Measurements from ENCODE around the gene NR1I2.

The NR1I2 gene

DNA sequence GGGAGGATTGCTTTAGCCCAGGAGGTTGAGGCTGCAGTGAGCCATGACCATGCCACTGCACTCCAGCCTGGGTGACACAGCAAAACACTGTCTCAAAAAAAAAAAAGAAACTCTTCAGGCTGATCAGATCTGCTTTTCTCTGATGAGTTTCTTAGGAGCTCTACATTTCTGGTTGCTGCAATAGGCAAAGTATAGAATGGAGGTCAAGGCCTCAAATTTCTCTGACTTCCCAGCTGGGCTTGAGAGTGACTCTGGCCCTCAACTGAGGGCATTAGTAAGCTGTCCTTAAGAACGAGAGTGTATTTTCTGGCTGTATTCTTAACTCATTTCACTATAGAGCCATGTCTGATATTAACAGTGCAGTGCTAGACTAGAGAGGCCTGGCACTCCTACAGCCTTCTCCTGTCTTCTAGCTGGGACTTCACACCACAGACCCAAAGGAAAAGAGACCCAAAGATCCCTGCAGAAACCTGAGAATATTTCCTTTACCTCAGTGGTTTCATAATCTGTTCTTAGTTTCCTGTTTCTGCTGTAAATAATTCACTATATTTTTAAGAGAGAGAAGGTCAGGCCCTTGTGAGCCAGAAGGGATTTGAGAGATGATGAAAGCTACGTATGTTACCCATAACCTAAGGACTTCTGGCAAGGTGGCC, 2.0 kb upstream of the NR1I2 start:
- DNase-seq: no peak

- DNase-seq: no peak
Observed at GRCh38 chr3:119782460-119782859, 559 bp downstream of the NR1I2 start.

GRCh38 chr3:119783255-119783654, 1.4 kb downstream of the NR1I2 start:
- DNase-seq: no peak

DNA sequence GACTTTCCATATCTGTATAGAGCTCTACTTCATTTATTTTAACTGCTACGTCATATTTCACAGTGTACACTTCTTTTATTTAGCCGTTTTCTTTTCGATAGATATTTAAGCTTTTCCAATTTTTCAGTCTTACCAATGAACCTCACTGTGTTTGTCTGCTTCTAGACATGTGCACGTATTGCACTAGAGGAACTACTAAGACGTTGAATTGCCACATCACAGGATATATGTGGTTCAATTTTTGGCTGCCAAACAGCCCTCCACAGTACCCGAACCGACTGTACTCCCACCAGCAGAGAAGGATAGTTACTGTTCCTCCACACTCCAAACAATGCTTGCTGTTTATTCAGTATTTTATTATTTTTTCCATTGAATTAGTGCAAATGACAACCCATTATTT, 2.0 kb downstream of the NR1I2 start:
- DNase-seq: no peak

- no peak for DNase-seq
Observed at GRCh38 chr3:119786409-119786808, 4.5 kb downstream of the NR1I2 start.

DNA sequence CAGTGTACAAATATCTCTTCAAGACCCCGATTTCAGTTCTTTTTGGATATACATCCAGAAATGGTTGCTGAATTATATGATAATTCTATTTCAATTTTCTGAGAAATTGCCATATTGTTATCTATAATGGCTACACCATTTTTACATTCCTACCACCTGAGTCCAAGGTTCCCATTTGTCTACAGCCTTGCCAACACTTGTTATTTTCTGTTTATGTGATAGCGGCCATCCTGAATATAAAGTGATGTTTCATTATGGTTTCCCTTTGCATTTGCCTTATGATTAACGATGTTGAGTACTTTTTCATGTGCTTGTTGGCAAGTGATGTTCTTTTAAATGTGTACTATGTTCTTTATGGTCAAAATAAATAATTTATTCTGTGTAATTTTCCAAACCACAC, 8.5 kb downstream of the NR1I2 start:
- DNase-seq: no peak

GRCh38 chr3:119792270-119792669, 10.4 kb downstream of the NR1I2 start:
- DNase-seq: no peak

GRCh38 chr3:119794401-119794800, 12.5 kb downstream of the NR1I2 start:
- DNase-seq: no peak

- no peak for DNase-seq
Observed at GRCh38 chr3:119794971-119795612, 13.2 kb downstream of the NR1I2 start.

DNA sequence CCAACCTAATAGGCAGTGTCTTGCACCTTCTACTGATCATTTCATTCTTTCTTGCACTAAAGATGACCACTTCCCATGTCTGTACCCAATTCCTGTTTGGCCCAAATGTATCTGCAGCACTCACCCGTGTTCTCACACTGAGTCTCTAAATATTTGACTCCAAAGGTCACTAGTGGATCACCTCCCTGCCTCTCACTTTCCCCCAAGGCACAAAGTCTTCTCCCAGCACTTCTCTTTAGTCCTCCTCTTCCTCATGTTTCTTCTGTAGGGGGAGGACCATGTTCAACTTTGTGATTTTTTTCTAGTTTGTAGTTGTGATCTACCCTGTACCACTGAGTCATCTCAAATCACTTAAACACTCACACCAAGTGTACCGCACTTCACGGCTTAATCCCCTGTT, 13.9 kb downstream of the NR1I2 start:
- no peak for DNase-seq

- no peak for DNase-seq
Observed at GRCh38 chr3:119796368-119796767, 14.5 kb downstream of the NR1I2 start.

- no peak for DNase-seq
Observed at GRCh38 chr3:119796785-119797184, 14.9 kb downstream of the NR1I2 start.

GRCh38 chr3:119800844-119801243, 18.9 kb downstream of the NR1I2 start:
- no peak for DNase-seq

- no peak for DNase-seq
Observed at GRCh38 chr3:119808244-119808643, 26.3 kb downstream of the NR1I2 start.

DNA sequence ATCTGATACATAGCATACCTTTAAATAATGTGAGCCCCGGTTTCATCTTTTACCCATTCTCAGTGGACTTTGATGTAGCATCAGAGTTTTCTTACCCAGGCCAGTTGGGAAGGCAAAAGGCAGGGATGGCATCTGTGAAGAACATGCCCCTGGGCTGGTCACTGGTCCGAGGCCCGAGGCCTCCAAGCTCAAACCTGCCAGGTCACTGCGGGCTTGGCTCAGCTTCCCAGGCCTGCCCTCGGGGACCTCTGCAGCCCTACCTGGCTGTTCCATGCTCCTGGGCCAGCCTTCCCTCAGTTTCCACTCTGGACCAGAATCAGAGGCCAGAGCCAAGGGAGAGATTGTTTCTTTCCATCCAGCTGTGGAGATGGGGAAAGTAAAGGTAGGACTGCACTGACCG, 26.9 kb downstream of the NR1I2 start:
- DNase-seq: no peak

- DNase-seq: no peak
Observed at GRCh38 chr3:119809249-119810017, 27.5 kb downstream of the NR1I2 start.

GRCh38 chr3:119810018-119810435, 28.1 kb downstream of the NR1I2 start:
- peak; percentile 56 for DNase-seq

- no peak for DNase-seq
Observed at GRCh38 chr3:119812491-119813058, 30.7 kb downstream of the NR1I2 start.

DNA sequence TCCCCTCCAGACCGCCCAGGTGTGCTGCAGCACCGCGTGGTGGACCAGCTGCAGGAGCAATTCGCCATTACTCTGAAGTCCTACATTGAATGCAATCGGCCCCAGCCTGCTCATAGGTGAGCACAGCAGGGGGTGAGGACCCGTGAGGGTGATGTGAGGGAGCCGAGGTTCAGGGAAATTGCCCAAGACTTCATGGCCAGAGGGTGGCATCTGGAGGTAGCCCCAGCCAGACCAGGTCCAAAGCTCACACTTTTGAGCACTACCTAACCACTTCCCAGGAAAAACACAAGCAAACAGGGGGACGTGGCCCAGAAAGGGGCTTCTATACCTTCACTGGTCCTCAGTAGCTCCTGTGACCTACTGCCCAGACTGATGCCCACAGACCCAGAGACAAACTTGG, 33.8 kb downstream of the NR1I2 start:
- DNase-seq: no peak

DNA sequence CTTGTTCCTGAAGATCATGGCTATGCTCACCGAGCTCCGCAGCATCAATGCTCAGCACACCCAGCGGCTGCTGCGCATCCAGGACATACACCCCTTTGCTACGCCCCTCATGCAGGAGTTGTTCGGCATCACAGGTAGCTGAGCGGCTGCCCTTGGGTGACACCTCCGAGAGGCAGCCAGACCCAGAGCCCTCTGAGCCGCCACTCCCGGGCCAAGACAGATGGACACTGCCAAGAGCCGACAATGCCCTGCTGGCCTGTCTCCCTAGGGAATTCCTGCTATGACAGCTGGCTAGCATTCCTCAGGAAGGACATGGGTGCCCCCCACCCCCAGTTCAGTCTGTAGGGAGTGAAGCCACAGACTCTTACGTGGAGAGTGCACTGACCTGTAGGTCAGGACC, 35.2 kb downstream of the NR1I2 start:
- DNase-seq: no peak

- DNase-seq: no peak
Observed at GRCh38 chr3:119817583-119818363, 35.9 kb downstream of the NR1I2 start.

- no peak for DNase-seq
Observed at GRCh38 chr3:119818937-119819336, 37.0 kb downstream of the NR1I2 start.

- DNase-seq: no peak
Observed at GRCh38 chr3:119819806-119820205, 37.9 kb downstream of the NR1I2 start.

Measured in activated T-cell treated with anti-CD3 and anti-CD28 coated beads for 4 hours (primary cell).